K562 (cell line): ENCODE results near the gene PPP2R3C. TPM values are rescaled to one million over a fixed set of nuclear protein-coding genes. Genes with fewer than 3 reads are reported as not detected.
A peak's percentile ranks its signal among the peaks of the same experiment; 100 is the strongest.

Source experiments
- BMI1 ChIP-seq: fragments of 150-350 bp; IDR thresholded peaks from 2 replicates; pipeline ENCODE4 v1.6.1; 2014; ENCODE audit warnings: low read length
- COPS2 ChIP-seq: fragments of 450-650 bp; conservative IDR thresholded peaks from 2 replicates; pipeline ENCODE4 v1.6.1; 2016; ENCODE audit warnings: mild to moderate bottlenecking, moderate library complexity
- DACH1 ChIP-seq: fragments of 450-650 bp; IDR thresholded peaks from 2 replicates; pipeline ENCODE4 v1.6.1; 2018; ENCODE audit not compliant: partially characterized antibody
- ETV1 ChIP-seq: fragments of 450-650 bp; conservative IDR thresholded peaks from 2 replicates; pipeline ENCODE4 v1.6.1; 2016; ENCODE audit warnings: missing genetic modification characterization, control low read depth, low read depth, missing compliant biosample characterization
- EZH2 ChIP-seq: IDR thresholded peaks from 2 replicates; pipeline ENCODE4 v1.6.1; 2012; ENCODE audit warnings: low read depth, mild to moderate bottlenecking, inconsistent platforms, low read length, borderline replicate concordance
- GATA2 ChIP-seq: sonication (generic); formaldehyde crosslinking; IDR thresholded peaks from 2 replicates; pipeline ENCODE4 v1.4.0; 2020; ENCODE audit warnings: mild to moderate bottlenecking, missing genetic modification reagents
- HDGF ChIP-seq: fragments of 450-650 bp; IDR thresholded peaks from 2 replicates; pipeline ENCODE4 v1.6.1; 2016
- JUND ChIP-seq, 2 experiments: IDR thresholded peaks; 2 replicates in 1 of 2; 3 replicates in 1 of 2; pipeline ENCODE4 v1.6.1; 2011; ENCODE audit warnings: borderline replicate concordance in 2 of 2, low read depth in 2 of 2, low read length in 2 of 2, improper control_type of control experiment in 1 of 2, missing biosample characterization in 1 of 2, missing genetic modification characterization in 1 of 2, missing genetic modification reagents in 1 of 2
- PREB ChIP-seq: sonication (generic); formaldehyde crosslinking; IDR thresholded peaks from 2 replicates; pipeline ENCODE4 v1.8.1; 2023; ENCODE audit warnings: mild to moderate bottlenecking, missing genetic modification reagents
- PURB ChIP-seq: sonication (generic); formaldehyde crosslinking; IDR thresholded peaks from 2 replicates; pipeline ENCODE4 v1.9.0; 2021; ENCODE audit warnings: low read depth, mild to moderate bottlenecking, missing genetic modification reagents
- RBBP5 ChIP-seq: fragments of 200-600 bp; sonication (generic); IDR thresholded peaks from 2 replicates; pipeline ENCODE4 v1.6.1; 2012; ENCODE audit warnings: borderline replicate concordance, mild to moderate bottlenecking, low read length, control low read depth, inconsistent platforms; ENCODE audit not compliant: insufficient read depth, poor library complexity, severe bottlenecking
- SIRT6 ChIP-seq: IDR thresholded peaks from one replicate; pipeline ENCODE4 v1.6.1; 2012; ENCODE audit warnings: low read depth, mild to moderate bottlenecking, control low read depth, inconsistent platforms, low read length, moderate library complexity
- SMAD3 ChIP-seq: fragments of 450-650 bp; formaldehyde crosslinking; conservative IDR thresholded peaks from 2 replicates; pipeline ENCODE4 v1.4.0; 2020; ENCODE audit warnings: mild to moderate bottlenecking
- TAF1 ChIP-seq: IDR thresholded peaks from 2 replicates; pipeline ENCODE4 v1.6.1; 2011; ENCODE audit warnings: mild to moderate bottlenecking, low read length, moderate library complexity; ENCODE audit not compliant: insufficient read depth, control insufficient read depth, severe bottlenecking; ENCODE audit errors: extremely low read depth
- TAF9B ChIP-seq: fragments of 450-650 bp; IDR thresholded peaks from 2 replicates; pipeline ENCODE4 v1.6.1; 2018; ENCODE audit warnings: mild to moderate bottlenecking; ENCODE audit not compliant: partially characterized antibody
- TEAD4 ChIP-seq, 2 experiments: sonication (generic) in 1 of 2; formaldehyde crosslinking in 1 of 2; IDR thresholded peaks; 2 replicates each; pipeline versions ENCODE4 v1.6.1 to v1.8.0; 2012 to 2022; ENCODE audit warnings: borderline replicate concordance in 1 of 2, inconsistent platforms in 1 of 2, low read length in 1 of 2, mild to moderate bottlenecking in 1 of 2, missing genetic modification reagents in 1 of 2
- TRIM24 ChIP-seq, 2 experiments: fragments of 450-650 bp; IDR thresholded peaks; 2 replicates each; pipeline ENCODE4 v1.6.1; 2016
- ZBTB17 ChIP-seq: fragments of 450-650 bp; formaldehyde crosslinking; IDR thresholded peaks from 2 replicates; pipeline ENCODE4 v1.4.0; 2020; ENCODE audit warnings: mild to moderate bottlenecking
- ZNF232 ChIP-seq: sonication (generic); formaldehyde crosslinking; IDR thresholded peaks from 2 replicates; pipeline ENCODE4 v1.8.0; 2022; ENCODE audit warnings: mild to moderate bottlenecking, missing genetic modification reagents
- ZNF316 ChIP-seq: fragments of 450-650 bp; IDR thresholded peaks from 2 replicates; pipeline ENCODE4 v1.6.1; 2016
- ZNF512 ChIP-seq: IDR thresholded peaks from 2 replicates; pipeline ENCODE4 v1.6.1; 2016; ENCODE audit warnings: missing genetic modification characterization, missing compliant biosample characterization
- ZNF830 ChIP-seq: fragments of 250-450 bp; sonication (Bioruptor Pico); IDR thresholded peaks from 2 replicates; pipeline ENCODE4 v1.5.0; 2021; ENCODE audit warnings: mild to moderate bottlenecking
- polyA plus RNA-seq, 8 experiments: library from polyadenylated mRNA; depleted of rRNA in 4 of 8; stranded (reverse) in 5 of 8; unstranded in 3 of 8; fragments of >200 nt; fragmentation: Nextera tagmentation in 2 of 8; fragmentation: Illumina TruSeq in 1 of 8; extraction: Ambion mirVana in 2 of 8; extraction: Trizol in 1 of 8; gene quantifications; 2 replicates each; pipeline versions ENCODE4 v1.2.1 to v1.2.3, GENCODE V29; 2011 to 2014; ENCODE audit warnings: inconsistent platforms in 1 of 8, missing spikeins in 1 of 8
- total RNA-seq, 7 experiments: library from RNA; depleted of rRNA in 6 of 7; stranded (reverse); fragments of >200 nt in 6 of 7; fragmentation: Illumina TruSeq in 2 of 7; extraction: Trizol in 2 of 7; gene quantifications; 2 replicates each; pipeline versions ENCODE4 v1.2.1 to v1.2.3, GENCODE V29; 2011 to 2021; ENCODE audit warnings: low replicate concordance in 1 of 7

PPP2R3C gene
- total and polyA plus RNA-seq, 9 of the 15 experiments (the other 6 are each of a cell fraction or from before 2014, with no cell fraction given): 14.7 to 43.3 (median 22.7) TPM

GRCh38 chr14:35121026-35121886, 534 bp downstream of the PPP2R3C start (continued):
- TF ChIP-seq TEAD4 (IDR thresholded peaks at IDR 0.05; ENCODE audit: low read length): peak; percentile 25; the same call in 1 of the 2 replicates
- no peak for TF ChIP-seq TEAD4 (CRISPR knock-in tag; IDR thresholded peaks at IDR 0.05; ENCODE audit: borderline replicate concordance)
- no peak for TF ChIP-seq ZNF512 (tag)
- TF ChIP-seq BMI1: no peak
- TF ChIP-seq HDGF: no peak
- TF ChIP-seq PURB: no peak
- TF ChIP-seq JUND (IDR thresholded peaks at IDR 0.05; ENCODE audit: borderline replicate concordance, low read depth, low read length): 0 out of 2 replicates have a peak, but pooled peaks have one; percentile 16
- no peak for TF ChIP-seq JUND (tag; IDR thresholded peaks at IDR 0.05; ENCODE audit: borderline replicate concordance, low read depth, low read length)
- TF ChIP-seq TAF1: peak; percentile 68
- no peak for TF ChIP-seq ETV1 (tag)
- TF ChIP-seq RBBP5: no peak
- TF ChIP-seq TRIM24 (IDR thresholded peaks at IDR 0.05): no peak
- TF ChIP-seq SMAD3 (CRISPR knock-in tag): no peak
- TF ChIP-seq ZNF232 (CRISPR knock-in tag): no peak
- TF ChIP-seq DACH1: no peak
- TF ChIP-seq TAF9B: peak; percentile 16
- TF ChIP-seq GATA2 (CRISPR knock-in tag): no peak
- no peak for TF ChIP-seq ZNF830 (CRISPR knock-in tag)
- TF ChIP-seq EZH2: no peak
- no peak for TF ChIP-seq ZBTB17 (CRISPR knock-in tag)
- no peak for TF ChIP-seq ZNF316
- no peak for TF ChIP-seq COPS2
- no peak for TF ChIP-seq PREB (CRISPR knock-in tag)
- no peak for TF ChIP-seq SIRT6
